Neural cell (in vitro differentiated cells): ENCODE measurements around the gene SLC2A6.

Experiments
- CTCF ChIP-seq: fragments of 450-650 bp; IDR thresholded peaks from 2 replicates; pipeline ENCODE4 v1.5.1; 2014; ENCODE audit warnings: antibody characterized with exemption, mild to moderate bottlenecking, moderate library complexity; ENCODE audit not compliant: poor library complexity, severe bottlenecking
- EP300 ChIP-seq: fragments of 450-650 bp; conservative IDR thresholded peaks from 2 replicates; pipeline ENCODE4 v1.6.1; 2014; ENCODE audit warnings: antibody characterized with exemption, mild to moderate bottlenecking, moderate library complexity; ENCODE audit not compliant: poor library complexity, severe bottlenecking
- EZH2 ChIP-seq: fragments of 200-600, 300-800 bp; shearing (Covaris generic), sonication (generic); IDR thresholded peaks from 2 replicates; pipeline ENCODE4 v1.6.1; 2014; ENCODE audit warnings: antibody characterized with exemption, low read length, borderline replicate concordance, mild to moderate bottlenecking; ENCODE audit not compliant: insufficient read depth, poor library complexity, severe bottlenecking
- MXI1 ChIP-seq: fragments of 450-650 bp; conservative IDR thresholded peaks from 2 replicates; pipeline ENCODE4 v1.6.1; 2014; ENCODE audit warnings: antibody characterized with exemption, mild to moderate bottlenecking; ENCODE audit not compliant: poor library complexity, severe bottlenecking
- POLR2AphosphoS5 ChIP-seq: IDR thresholded peaks from 2 replicates; pipeline ENCODE4 v1.6.1; 2012
- REST ChIP-seq: IDR thresholded peaks from 2 replicates; pipeline ENCODE4 v1.6.1; 2012; ENCODE audit warnings: borderline replicate concordance
- TAF1 ChIP-seq: IDR thresholded peaks from 2 replicates; pipeline ENCODE4 v1.6.1; 2012; ENCODE audit warnings: low read depth

GRCh38 chr9:133509179-133510083 lies 30.5 kb upstream of the SLC2A6 start:
- no peak for TF ChIP-seq CTCF
- TF ChIP-seq TAF1 = no peak
- TF ChIP-seq MXI1 = no peak
- TF ChIP-seq EZH2 = no peak
- TF ChIP-seq POLR2AphosphoS5 = no peak
- no peak for TF ChIP-seq EP300
- no peak for TF ChIP-seq REST
